GM12878 (cell line): Measurements from ENCODE around the gene CNTN6. TPM values are rescaled to one million over a fixed set of nuclear protein-coding genes. Genes with fewer than 3 reads are reported as not detected.

Experiments
- ATAC-seq: fragments of 200-7000 bp; cut with Tn5 transposase; 3 replicates; pipeline ENCODE4 v1.9.1; 2020; ENCODE audit warnings: mild to moderate bottlenecking, moderate library complexity
- BruUV-seq: library from RNA; stranded (reverse); fragments of 400-500 nt; replicated peaks from 2 replicates; lab custom pipeline; 2021; lab: Mats Ljungman, UMichigan
- CTCF ChIA-PET: fragments of 300-600 bp; sonication (Branson Sonifier 250); formaldehyde crosslinking; extraction: SDS; loops from one replicate; lab custom pipeline; 2021; ENCODE audit warnings: inconsistent platforms; lab: Yijun Ruan, JAX
- POLR2A ChIA-PET: fragments of 350-600 bp; formaldehyde crosslinking; extraction: SDS; loops from one replicate; lab custom pipeline; 2021; ENCODE audit warnings: inconsistent platforms; lab: Charles Lee
- RAD21 ChIA-PET: fragments of 300-600 bp; sonication (Branson Sonifier 250); formaldehyde crosslinking; loops from one replicate; lab custom pipeline; 2023; ENCODE audit warnings: antibody characterized with exemption; ENCODE audit not compliant: unreplicated experiment; lab: Charles Lee
- SMC1A ChIA-PET: fragments of 300-600 bp; sonication (Branson Sonifier 250); formaldehyde crosslinking; loops from one replicate; lab custom pipeline; 2023; ENCODE audit not compliant: unreplicated experiment, uncharacterized antibody; lab: Charles Lee
- DNase-seq: peaks from one replicate; pipeline ENCODE4 v3.0.0-alpha.2; 2011; ENCODE audit warnings: low read depth, low spot score
- FAIRE-seq: peaks from 3 replicates; lab custom pipeline; 2011; peaks lifted over from hg19 to GRCh38; lab: Jason Lieb, UNC
- H2AFZ ChIP-seq: 2 replicates; pipeline ENCODE4 v1.6.0; 2011; ENCODE audit warnings: low read depth, low read length, control low read depth; ENCODE audit not compliant: control insufficient read depth
- H3K27ac ChIP-seq: 2 replicates; pipeline ENCODE4 v1.5.1; 2011; ENCODE audit warnings: control low read depth; ENCODE audit not compliant: control insufficient read depth, insufficient read depth
- H3K27me3 ChIP-seq, 2 experiments: replicated peaks in 1 of 2; 2 replicates each; pipeline versions ENCODE4 v1.6.0 to v1.6.1; 2011; ENCODE audit warnings: low read length in 1 of 2; ENCODE audit not compliant: control insufficient read depth in 2 of 2, insufficient read depth in 2 of 2
- H3K36me3 ChIP-seq, 2 experiments: 2 replicates each; pipeline ENCODE4 v1.5.1; 2011; ENCODE audit warnings: low read length in 1 of 2; ENCODE audit not compliant: control insufficient read depth in 2 of 2, insufficient read depth in 2 of 2
- H3K4me1 ChIP-seq: 2 replicates; pipeline ENCODE4 v1.6.1; 2011; ENCODE audit warnings: mild to moderate bottlenecking, low read length, moderate library complexity, mixed read lengths; ENCODE audit not compliant: control insufficient read depth, insufficient read depth
- H3K4me2 ChIP-seq: 2 replicates; pipeline ENCODE4 v1.6.0; 2011; ENCODE audit warnings: control low read depth; ENCODE audit not compliant: control insufficient read depth, insufficient read depth
- H3K4me3 ChIP-seq: fragments of 200-600 bp; sonication (generic); 2 replicates; pipeline ENCODE4 v1.5.1; 2016
- H3K79me2 ChIP-seq: 2 replicates; pipeline ENCODE4 v1.6.0; 2011; ENCODE audit warnings: low read length; ENCODE audit not compliant: control insufficient read depth, insufficient read depth
- H3K9ac ChIP-seq: 2 replicates; pipeline ENCODE4 v1.8.0; 2011; ENCODE audit warnings: low read length, control low read depth, mixed read lengths; ENCODE audit not compliant: control insufficient read depth, insufficient read depth
- H3K9me3 ChIP-seq: replicated peaks from 3 replicates; pipeline ENCODE4 v1.5.1; 2011; ENCODE audit warnings: mild to moderate bottlenecking, low read length; ENCODE audit not compliant: control insufficient read depth, insufficient read depth
- H4K20me1 ChIP-seq: 2 replicates; pipeline ENCODE4 v1.6.0; 2011; ENCODE audit not compliant: control insufficient read depth, insufficient read depth
- EP300 ChIP-seq, 2 experiments: fragments of 150-350 bp in 1 of 2; IDR thresholded peaks; 2 replicates each; pipeline ENCODE4 v1.6.1; 2011 to 2012; ENCODE audit warnings: low read depth in 2 of 2, low read length in 2 of 2, borderline replicate concordance in 1 of 2, improper control_type of control experiment in 1 of 2, inconsistent platforms in 1 of 2; ENCODE audit not compliant: control insufficient read depth in 1 of 2
- FOS ChIP-seq: IDR thresholded peaks from 3 replicates; pipeline ENCODE4 v1.6.1; 2011; ENCODE audit warnings: borderline replicate concordance; ENCODE audit not compliant: insufficient read length; ENCODE audit errors: extremely low read depth
- MXI1 ChIP-seq: fragments of 150-350 bp; IDR thresholded peaks from 2 replicates; pipeline ENCODE4 v1.6.1; 2011; ENCODE audit warnings: low read depth, mild to moderate bottlenecking, inconsistent platforms, low read length, improper control_type of control experiment
- NKRF ChIP-seq: fragments of 450-650 bp; conservative IDR thresholded peaks from 2 replicates; pipeline ENCODE4 v1.6.1; 2017; ENCODE audit warnings: mild to moderate bottlenecking, moderate library complexity
- REST ChIP-seq: IDR thresholded peaks from 2 replicates; pipeline ENCODE4 v1.6.1; 2012; ENCODE audit warnings: mild to moderate bottlenecking, low read depth, low read length
- WRNIP1 ChIP-seq: IDR thresholded peaks from 2 replicates; pipeline ENCODE4 v1.6.1; 2011; ENCODE audit warnings: low read depth, low read length, improper control_type of control experiment, borderline replicate concordance
- WGBS: methylation state at CpG from one replicate; pipeline ENCODE4 v1.1.6; 2016; ENCODE audit warnings: low lambda C conversion rate; ENCODE audit not compliant: insufficient replicate concordance, insufficient coverage; ENCODE audit errors: missing lambda C conversion rate; 5-methylcytosine and 5-hydroxymethylcytosine counted together
- in situ Hi-C: fragments of 300-500 bp; cut with MboI; formaldehyde crosslinking; loops from 9 replicates; pipeline ENCODE4 v1.14.3; 2018; ENCODE audit warnings: mixed read lengths
- intact Hi-C: fragments of 100-400 bp; cut with micrococcal nuclease; formaldehyde crosslinking; loops from one replicate; pipeline ENCODE4 v1.14.2; 2022; ENCODE audit not compliant: unreplicated experiment
- polyA plus RNA-seq, 11 experiments: library from polyadenylated mRNA; depleted of rRNA in 4 of 11; unstranded in 6 of 11; stranded (reverse) in 5 of 11; fragments of >200 nt; fragmentation: Nextera tagmentation in 4 of 11; fragmentation: Illumina TruSeq in 1 of 11; extraction: Ambion mirVana in 4 of 11; extraction: Trizol in 1 of 11; gene quantifications; 1 replicate in 1 of 11; 2 replicates in 10 of 11; pipeline versions ENCODE4 v1.2.1 to v1.2.3, GENCODE V29; 2011 to 2016; ENCODE audit warnings: inconsistent platforms in 2 of 11, missing spikeins in 2 of 11, low read depth in 1 of 11
- total RNA-seq, 4 experiments: library from RNA; depleted of rRNA in 3 of 4; stranded (reverse); fragments of >200 nt in 3 of 4; fragmentation: Illumina TruSeq in 1 of 4; extraction: Trizol in 1 of 4; gene quantifications; 2 replicates each; pipeline versions ENCODE4 v1.2.1 to v1.2.3, GENCODE V29; 2013 to 2021

Gene CNTN6
- total and polyA plus RNA-seq, 10 of the 15 experiments (the other 5 are each of a cell fraction or from before 2014, with no cell fraction given), result not detected

GRCh38 chr3:1147819-1148218, 55.0 kb downstream of the CNTN6 start (continued):
- no peak for TF ChIP-seq REST

GRCh38 chr3:1164101-1164500, 71.3 kb downstream of the CNTN6 start:
- H3K4me1 ChIP-seq, result no peaks in the 10 kb centered on the region
- TF ChIP-seq WRNIP1 (no peak), FOS (no peak), NKRF (no peak), EP300 (IDR thresholded peaks at IDR 0.05; ENCODE audit: borderline replicate concordance in 1 of 2, control insufficient read depth in 1 of 2, low read depth in 2 of 2, low read length in 2 of 2) (no peak), MXI1 (no peak)
- TF ChIP-seq, all 136 proteins: peak for 0
- no peak overlapping the region for H3K9ac ChIP-seq
- DNase-seq, result no peak
- ChIA-PET POLR2A (no interaction called here), RAD21 (no interaction called here), CTCF (no interaction called here), SMC1A (no interaction called here)
- H3K4me2 ChIP-seq, result no peak overlapping the region
- H3K9me3 ChIP-seq, result no peaks in the 10 kb centered on the region
- in situ Hi-C loops (no loop called here), intact Hi-C loops (no loop called here)
- BruUV-seq, result no TSS peak
- no peaks in the 10 kb centered on the region for H3K27me3 ChIP-seq
- H3K27ac ChIP-seq, result no peak overlapping the region
- no peak for ATAC-seq
- no peak overlapping the region for H3K4me3 ChIP-seq
- H4K20me1 ChIP-seq, result no peaks in the 10 kb centered on the region
- H3K36me3 ChIP-seq, result no peaks in the 10 kb centered on the region
- no peak for FAIRE-seq
- WGBS, result 10% methylated on average over 2 of the region's 2 CpGs
- H2AFZ ChIP-seq, result no peak overlapping the region
- no peaks in the 10 kb centered on the region for H3K79me2 ChIP-seq
